Naive thymus-derived CD4-positive, alpha-beta T cell (primary cell): Measurements from ENCODE around the gene ASIC2. TPM values are rescaled to one million over a fixed set of nuclear protein-coding genes. Genes with fewer than 3 reads are reported as not detected.

ENCODE experiments used
- ATAC-seq: fragments of 150-1000 bp; cut with Tn5 transposase; 2 replicates; pipeline ENCODE4 v1.10.0; 2021; ENCODE audit warnings: mild to moderate bottlenecking, moderate library complexity
- CTCF ChIA-PET: fragments of 350-600 bp; sonication (Branson Sonifier 250); formaldehyde crosslinking; loops from one replicate; lab custom pipeline; 2021; ENCODE audit warnings: antibody characterized with exemption; lab: Charles Lee
- POLR2A ChIA-PET: fragments of 350-600 bp; sonication (Branson Sonifier 250); formaldehyde crosslinking; loops from one replicate; lab custom pipeline; 2021; ENCODE audit warnings: antibody characterized with exemption, inconsistent platforms; lab: Charles Lee
- DNase-seq, 9 donors: peaks; one replicate each; pipeline versions ENCODE4 v3.0.0 to v3.0.0-alpha.2; 2020 to 2022; ENCODE audit warnings: mixed read lengths in 1 of 9
- H3K27ac ChIP-seq: one replicate; pipeline ENCODE4 v1.7.0; 2013; ENCODE audit warnings: mild to moderate bottlenecking, low read depth, low read length, moderate library complexity
- H3K27me3 ChIP-seq, 2 donors: one replicate each; pipeline ENCODE4 v1.7.0; 2013; ENCODE audit warnings: low read length in 2 of 2, mild to moderate bottlenecking in 2 of 2, moderate library complexity in 2 of 2; ENCODE audit not compliant: control insufficient read depth in 2 of 2, insufficient read depth in 2 of 2
- H3K36me3 ChIP-seq, 3 experiments: 1 replicate in 2 of 3; 2 replicates in 1 of 3; pipeline ENCODE4 v1.7.0; 2013; ENCODE audit warnings: low read length in 3 of 3, mild to moderate bottlenecking in 3 of 3, moderate library complexity in 1 of 3; ENCODE audit not compliant: insufficient read depth in 3 of 3, control insufficient read depth in 2 of 3
- H3K4me1 ChIP-seq, 2 donors: one replicate each; pipeline ENCODE4 v1.7.0; 2013; ENCODE audit warnings: low read length in 2 of 2, mild to moderate bottlenecking in 2 of 2, moderate library complexity in 1 of 2; ENCODE audit not compliant: control insufficient read depth in 2 of 2, insufficient read depth in 2 of 2
- H3K4me3 ChIP-seq: 2 replicates; pipeline ENCODE4 v1.7.0; 2013; ENCODE audit warnings: mild to moderate bottlenecking, low read length
- H3K9me3 ChIP-seq, 3 experiments: 1 replicate in 2 of 3; 2 replicates in 1 of 3; pipeline ENCODE4 v1.7.0; 2013; ENCODE audit warnings: low read length in 3 of 3; ENCODE audit not compliant: control insufficient read depth in 2 of 3
- H3K27ac Mint-ChIP-seq, 9 donors: one replicate each; pipeline ENCODE4 v1.8.0; 2020 to 2022; ENCODE audit warnings: mixed read lengths in 9 of 9, mild to moderate bottlenecking in 8 of 9, moderate library complexity in 5 of 9, inconsistent platforms in 2 of 9
- H3K27me3 Mint-ChIP-seq, 5 donors: one replicate each; pipeline ENCODE4 v1.8.0; 2021 to 2022; ENCODE audit warnings: mixed read lengths in 5 of 5, mild to moderate bottlenecking in 1 of 5
- H3K36me3 Mint-ChIP-seq, 5 donors: one replicate each; pipeline ENCODE4 v1.8.0; 2020 to 2022; ENCODE audit warnings: mixed read lengths in 5 of 5, mild to moderate bottlenecking in 3 of 5, inconsistent platforms in 1 of 5
- H3K4me1 Mint-ChIP-seq, 7 donors: one replicate each; pipeline ENCODE4 v1.8.0; 2020 to 2022; ENCODE audit warnings: mixed read lengths in 7 of 7, mild to moderate bottlenecking in 3 of 7, inconsistent platforms in 1 of 7
- H3K4me3 Mint-ChIP-seq, 10 donors: one replicate each; pipeline ENCODE4 v1.8.0; 2020 to 2022; ENCODE audit warnings: mild to moderate bottlenecking in 10 of 10, mixed read lengths in 10 of 10, moderate library complexity in 6 of 10, inconsistent platforms in 2 of 10
- H3K9me3 Mint-ChIP-seq, 11 donors: one replicate each; pipeline ENCODE4 v1.8.0; 2020 to 2022; ENCODE audit warnings: mixed read lengths in 11 of 11, mild to moderate bottlenecking in 4 of 11, inconsistent platforms in 1 of 11, moderate library complexity in 1 of 11
- intact Hi-C, 2 donors: fragments of 100-400 bp; cut with micrococcal nuclease; formaldehyde crosslinking; loops; one replicate each; pipeline ENCODE4 v1.15.1; 2023
- polyA plus RNA-seq, 2 donors: library from polyadenylated mRNA; unstranded; fragments of 300-500 nt; fragmentation: Illumina TruSeq; gene quantifications; one replicate each; pipeline ENCODE4 v1.2.3, GENCODE V29; 2021
- total RNA-seq, 6 experiments: library from RNA in 5 of 6; stranded (reverse) in 5 of 6; gene quantifications; 1 replicate in 5 of 6; 2 replicates in 1 of 6; pipeline ENCODE4 v1.2.3 and lab custom pipeline; 2021 to 2026

Gene ASIC2
- total and polyA plus RNA-seq, 7 experiments from 2014 or later = not detected

- CTCF ChIA-PET = no interaction called here
- H3K4me3 Mint-ChIP-seq = no peak overlapping the region
- H3K27ac Mint-ChIP-seq = no peak overlapping the region
- POLR2A ChIA-PET = no interaction called here
- DNase-seq (no peak), ATAC-seq (no peak)
- Histone ChIP-seq H3K4me1 (no peaks in the 10 kb centered on the region), H3K27ac (no peak overlapping the region), H3K36me3 (no peaks in the 10 kb centered on the region), H3K27me3 (peaks cover 0 to under 1% of the 10 kb centered on the region in 2 donors), H3K9me3 (no peaks in the 10 kb centered on the region), H3K4me3 (no peak overlapping the region)
- intact Hi-C loops = no loop called here
- peaks cover 0 to 8% (median 0%) of the 10 kb centered on the region in 11 donors for H3K9me3 Mint-ChIP-seq
- no peaks in the 10 kb centered on the region for H3K4me1 Mint-ChIP-seq
- peaks cover 0 to 10% (median 0%) of the 10 kb centered on the region in 5 donors for H3K36me3 Mint-ChIP-seq
- H3K27me3 Mint-ChIP-seq = peaks cover 16 to 44% (median 30%) of the 10 kb centered on the region in 5 donors
Observed at GRCh38 chr17:33082529-33083173, 210.4 kb downstream of the ASIC2 start.

DNA sequence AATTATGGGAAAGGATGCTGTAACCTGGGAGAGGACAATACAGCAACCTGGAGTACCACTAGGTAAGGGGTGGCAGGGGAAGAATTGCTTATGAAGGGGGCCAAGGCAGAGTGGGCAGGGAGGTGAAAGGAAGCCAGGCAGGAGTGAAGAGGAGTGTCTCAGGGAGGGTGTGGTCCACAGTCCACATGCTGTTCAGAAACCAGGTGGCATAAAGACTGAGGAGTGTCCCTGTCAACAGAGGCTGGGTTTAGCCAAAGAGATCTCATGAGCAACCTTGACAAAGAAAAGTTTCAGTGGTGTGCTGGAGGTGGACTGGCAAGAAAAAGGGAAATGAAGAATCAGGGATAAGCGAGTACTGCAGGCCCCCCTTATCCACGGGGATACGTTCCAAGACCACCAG is 213.0 kb downstream of the ASIC2 start:
- POLR2A ChIA-PET = no interaction called here
- Mint-ChIP-seq H3K27ac (no peak overlapping the region), H3K9me3 (peaks cover 0 to 8% (median 0%) of the 10 kb centered on the region in 11 donors), H3K4me1 (no peaks in the 10 kb centered on the region), H3K36me3 (peaks cover 0 to 10% (median 0%) of the 10 kb centered on the region in 5 donors), H3K4me3 (no peak overlapping the region), H3K27me3 (peaks cover 10 to 63% (median 35%) of the 10 kb centered on the region in 5 donors)
- Histone ChIP-seq H3K4me1 (no peaks in the 10 kb centered on the region), H3K9me3 (no peaks in the 10 kb centered on the region), H3K27me3 (peaks cover 0 to 5% of the 10 kb centered on the region in 2 donors), H3K4me3 (no peak overlapping the region), H3K27ac (no peak overlapping the region), H3K36me3 (no peaks in the 10 kb centered on the region)
- CTCF ChIA-PET = no interaction called here
- no peak for DNase-seq
- no peak for ATAC-seq
- intact Hi-C loops = no loop called here

DNA sequence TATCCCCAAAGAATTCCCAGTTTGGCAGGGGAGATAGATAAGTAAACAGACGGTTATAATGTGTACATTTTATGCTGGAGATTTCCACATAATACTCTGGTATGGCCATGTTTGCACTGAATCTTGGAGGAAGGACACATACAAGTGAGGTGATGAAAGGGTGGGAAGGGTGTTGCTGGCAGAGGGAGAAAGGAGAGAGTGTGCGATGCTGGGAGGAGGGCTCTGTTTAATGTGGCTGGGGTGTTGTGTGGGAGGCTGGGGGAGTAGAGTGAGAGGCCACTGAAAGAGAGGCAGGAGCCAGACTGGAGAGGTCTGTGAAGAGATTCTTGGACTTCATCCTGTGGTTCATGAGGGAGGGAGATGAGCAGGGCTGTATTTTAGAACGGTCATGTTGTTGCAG is 213.9 kb downstream of the ASIC2 start:
- Histone ChIP-seq H3K36me3 (no peaks in the 10 kb centered on the region), H3K4me1 (no peaks in the 10 kb centered on the region), H3K4me3 (no peak overlapping the region), H3K9me3 (no peaks in the 10 kb centered on the region), H3K27me3 (peaks cover 0 to 5% of the 10 kb centered on the region in 2 donors), H3K27ac (no peak overlapping the region)
- ATAC-seq (no peak), DNase-seq (no peak)
- Mint-ChIP-seq H3K36me3 (peaks cover 0 to 10% (median 0%) of the 10 kb centered on the region in 5 donors), H3K27me3 (peaks cover 10 to 70% (median 35%) of the 10 kb centered on the region in 5 donors), H3K9me3 (peaks cover 0 to 8% (median 0%) of the 10 kb centered on the region in 11 donors), H3K4me1 (no peaks in the 10 kb centered on the region), H3K4me3 (no peak overlapping the region), H3K27ac (no peak overlapping the region)
- intact Hi-C loops = no loop called here
- POLR2A ChIA-PET = no interaction called here
- CTCF ChIA-PET = no interaction called here

DNA sequence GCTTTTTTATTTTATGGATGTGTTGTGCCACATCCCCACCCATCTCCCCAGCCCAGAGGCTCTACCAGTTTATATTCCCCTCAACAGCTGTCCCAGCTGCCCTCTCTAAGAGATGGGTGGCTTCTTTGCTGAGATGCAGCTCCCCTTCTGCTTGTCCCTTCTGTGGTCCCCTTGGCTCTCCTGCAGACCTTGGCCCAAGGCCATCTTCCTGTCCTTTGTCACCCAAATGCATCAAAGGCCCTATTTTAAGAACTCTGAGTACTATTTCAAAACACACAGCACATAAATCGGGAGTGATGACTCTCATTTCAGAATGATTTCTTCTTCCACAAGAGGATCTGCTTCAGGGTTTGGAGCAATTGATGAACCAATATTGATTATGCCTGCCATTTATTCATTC is 216.1 kb downstream of the ASIC2 start:
- H3K9me3 Mint-ChIP-seq = peaks cover 0 to 8% (median 0%) of the 10 kb centered on the region in 11 donors
- no peak overlapping the region for H3K27ac ChIP-seq
- H3K36me3 ChIP-seq = no peaks in the 10 kb centered on the region
- no peaks in the 10 kb centered on the region for H3K4me1 Mint-ChIP-seq
- H3K27me3 ChIP-seq = peaks cover 0 to 5% of the 10 kb centered on the region in 2 donors
- H3K9me3 ChIP-seq = no peaks in the 10 kb centered on the region
- DNase-seq = no peak
- H3K4me3 Mint-ChIP-seq = no peak overlapping the region
- H3K4me3 ChIP-seq = no peak overlapping the region
- H3K4me1 ChIP-seq = no peaks in the 10 kb centered on the region
- H3K36me3 Mint-ChIP-seq = peaks cover 0 to 13% (median 0%) of the 10 kb centered on the region in 5 donors
- H3K27me3 Mint-ChIP-seq = peaks cover 10 to 74% (median 50%) of the 10 kb centered on the region in 5 donors
- ChIA-PET POLR2A (no interaction called here), CTCF (no interaction called here)
- no peak overlapping the region for H3K27ac Mint-ChIP-seq
- intact Hi-C loops = no loop called here
- ATAC-seq = no peak

GRCh38 chr17:33073416-33073815 is 219.7 kb downstream of the ASIC2 start:
- H3K27me3 Mint-ChIP-seq = peaks cover 19 to 59% (median 34%) of the 10 kb centered on the region in 5 donors
- H3K36me3 ChIP-seq = no peaks in the 10 kb centered on the region
- H3K4me1 ChIP-seq = no peaks in the 10 kb centered on the region
- POLR2A ChIA-PET = no interaction called here
- H3K27me3 ChIP-seq = peaks cover 0 to 5% of the 10 kb centered on the region in 2 donors
- intact Hi-C loops = no loop called here
- no peak overlapping the region for H3K27ac ChIP-seq
- no peak for DNase-seq
- no peak overlapping the region for H3K4me3 Mint-ChIP-seq
- CTCF ChIA-PET = no interaction called here
- H3K9me3 Mint-ChIP-seq = peaks cover 0 to 12% (median 0%) of the 10 kb centered on the region in 11 donors
- H3K4me3 ChIP-seq = no peak overlapping the region
- no peak overlapping the region for H3K27ac Mint-ChIP-seq
- no peaks in the 10 kb centered on the region for H3K9me3 ChIP-seq
- no peaks in the 10 kb centered on the region for H3K4me1 Mint-ChIP-seq
- peaks cover 0 to 4% (median 0%) of the 10 kb centered on the region in 5 donors for H3K36me3 Mint-ChIP-seq
- no peak for ATAC-seq

GRCh38 chr17:33072421-33073161 is 220.5 kb downstream of the ASIC2 start:
- ATAC-seq = no peak
- DNase-seq = no peak
- Histone ChIP-seq H3K4me3 (no peak overlapping the region), H3K9me3 (no peaks in the 10 kb centered on the region), H3K4me1 (no peaks in the 10 kb centered on the region), H3K36me3 (no peaks in the 10 kb centered on the region), H3K27ac (no peak overlapping the region), H3K27me3 (peaks cover 0 to 4% of the 10 kb centered on the region in 2 donors)
- Mint-ChIP-seq H3K4me1 (no peaks in the 10 kb centered on the region), H3K4me3 (no peak overlapping the region), H3K27ac (no peak overlapping the region), H3K9me3 (peaks cover 0 to 12% (median 0%) of the 10 kb centered on the region in 11 donors), H3K27me3 (peaks cover 21 to 56% (median 31%) of the 10 kb centered on the region in 5 donors), H3K36me3 (peaks cover 0 to 4% (median 0%) of the 10 kb centered on the region in 5 donors)
- CTCF ChIA-PET = no interaction called here
- intact Hi-C loops = no loop called here
- POLR2A ChIA-PET = no interaction called here
